Hematopoietic multipotent progenitor cell treated with erythropoietin and hydrocortisone succinate and interleukin-3 and kit ligand, for 6 days (in vitro differentiated cells): ENCODE data around the gene INPP5J.
A peak's percentile ranks its signal among the peaks of the same experiment; 100 is the strongest.
"Not testable (repeated sequence)": the region's sequence is repeated elsewhere in the genome, so short reads cannot be mapped to it uniquely, and the experiment has no call there.

ENCODE experiments used
- DNase-seq: peaks from one replicate; pipeline ENCODE4 v3.0.0-alpha.2; 2015

Gene INPP5J

GRCh38 chr22:31122532-31123291, at the start of gene INPP5J:
INPP5J (plus strand) TSS chr22:31122966; CDS start chr22:31123015, 49 bp downstream.
- no peak for DNase-seq

- not testable (repeated sequence) for DNase-seq
Measured at GRCh38 chr22:31073125-31073524, 49.6 kb upstream of the INPP5J start.

- not testable (repeated sequence) for DNase-seq
Measured at GRCh38 chr22:31073545-31074145, 49.1 kb upstream of the INPP5J start.

- DNase-seq, result no peak
Measured at GRCh38 chr22:31075961-31076360, 46.8 kb upstream of the INPP5J start.

- no peak for DNase-seq
Measured at GRCh38 chr22:31077681-31078080, 45.1 kb upstream of the INPP5J start.

GRCh38 chr22:31078389-31078788, 44.4 kb upstream of the INPP5J start:
- DNase-seq, result not testable (repeated sequence)

- no peak for DNase-seq
Measured at GRCh38 chr22:31079095-31079642, 43.6 kb upstream of the INPP5J start.

GRCh38 chr22:31080164-31080847, 42.5 kb upstream of the INPP5J start:
- DNase-seq, result no peak

GRCh38 chr22:31080848-31081649, 41.7 kb upstream of the INPP5J start, which contains the start of gene SMTN:
SMTN (plus strand) TSS chr22:31081318; CDS start chr22:31083259, 1,941 bp downstream.
- DNase-seq, result peak; percentile 94

- no peak for DNase-seq
Measured at GRCh38 chr22:31081963-31082605, 40.7 kb upstream of the INPP5J start.

GRCh38 chr22:31082606-31083376, 40.0 kb upstream of the INPP5J start:
- peak; percentile 87 for DNase-seq

GRCh38 chr22:31083377-31083768, 39.4 kb upstream of the INPP5J start:
- DNase-seq, result no peak

GRCh38 chr22:31083923-31084810, 38.6 kb upstream of the INPP5J start:
- peak; percentile 50 for DNase-seq

- peak; percentile 94 for DNase-seq
Measured at GRCh38 chr22:31084811-31085492, 37.8 kb upstream of the INPP5J start.

- DNase-seq, result no peak
Measured at GRCh38 chr22:31085493-31085824, 37.3 kb upstream of the INPP5J start.

GRCh38 chr22:31085928-31086327, 36.8 kb upstream of the INPP5J start:
- DNase-seq, result no peak

GRCh38 chr22:31086703-31087330, 35.9 kb upstream of the INPP5J start:
- peak; percentile 41 for DNase-seq

GRCh38 chr22:31087744-31088215, 35.0 kb upstream of the INPP5J start:
- no peak for DNase-seq
